A204.1 (cell line): ENCODE results near the gene ZCCHC24.

ENCODE experiments used
- FAIRE-seq: peaks from 2 replicates; lab custom pipeline; 2012; peaks lifted over from hg19 to GRCh38; lab: Jason Lieb, UNC

The ZCCHC24 gene

GRCh38 chr10:79360499-79361342 lies 84.7 kb downstream of the ZCCHC24 start:
- FAIRE-seq = no peak

DNA sequence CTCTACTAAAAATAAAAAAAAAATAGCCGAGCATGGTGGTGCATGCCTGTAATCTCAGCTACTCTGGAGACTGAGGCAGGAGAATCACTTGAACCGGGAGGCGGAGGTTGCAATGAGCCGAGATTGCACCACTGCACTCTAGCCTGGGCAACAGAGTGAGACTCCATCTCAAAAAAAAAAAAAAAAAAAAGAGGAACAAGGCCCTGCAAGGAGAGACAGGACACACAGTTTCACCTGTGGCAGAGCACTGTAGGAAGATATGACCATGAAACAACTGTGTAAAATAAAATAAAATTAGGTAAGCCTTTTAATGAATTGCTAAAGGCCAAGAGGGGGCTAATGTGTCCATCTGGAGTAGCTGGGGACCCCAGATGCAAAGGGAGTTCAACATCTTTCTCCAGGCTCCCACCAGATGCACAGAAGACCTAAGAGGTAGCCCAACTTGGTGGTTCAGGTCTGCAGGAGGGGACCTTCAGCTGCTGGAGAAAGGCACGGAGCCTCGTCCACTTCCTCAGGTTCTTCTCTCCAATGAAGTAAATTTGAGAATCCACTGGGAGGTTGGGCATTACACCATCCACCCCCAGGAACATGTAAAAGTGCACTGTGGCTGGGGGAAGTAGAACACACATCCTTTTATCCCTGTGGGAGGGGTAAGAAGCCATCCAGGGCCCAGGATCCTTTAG lies 85.5 kb downstream of the ZCCHC24 start:
- FAIRE-seq = no peak

GRCh38 chr10:79358811-79359210 lies 86.6 kb downstream of the ZCCHC24 start:
- FAIRE-seq = no peak

- no peak for FAIRE-seq
Observed at GRCh38 chr10:79357180-79357579, 88.2 kb downstream of the ZCCHC24 start.

- no peak for FAIRE-seq
Observed at GRCh38 chr10:79356104-79356503, 89.3 kb downstream of the ZCCHC24 start.

DNA sequence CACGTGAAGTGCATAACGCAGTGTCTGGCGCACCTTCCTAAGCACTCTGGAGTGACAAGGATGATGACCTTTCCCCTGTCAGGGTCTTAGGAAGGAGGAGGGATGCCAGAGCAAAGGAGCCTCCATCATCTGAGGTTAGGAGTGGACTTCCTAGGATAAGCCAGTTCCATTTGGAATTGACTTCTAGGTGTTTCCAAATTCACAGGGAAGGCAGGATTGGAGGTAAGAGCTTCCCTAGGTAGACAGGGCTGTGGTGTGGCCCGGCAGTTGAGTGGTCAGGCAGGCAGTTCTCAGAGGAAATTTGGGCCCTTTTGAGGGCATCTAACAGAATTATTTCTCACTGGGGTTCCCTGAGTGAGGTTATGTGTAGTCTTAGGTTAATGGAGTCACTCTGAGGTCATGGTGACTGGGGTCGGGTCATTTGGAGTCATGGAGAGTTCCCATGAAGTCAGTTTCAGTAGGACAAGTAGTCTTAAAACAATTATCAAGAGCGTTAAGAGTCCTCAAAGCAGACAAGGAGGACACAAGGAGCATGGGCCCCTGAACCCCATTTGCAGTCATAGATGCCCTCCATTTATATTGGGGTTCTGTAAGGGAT lies 89.9 kb downstream of the ZCCHC24 start:
- FAIRE-seq = no peak

DNA sequence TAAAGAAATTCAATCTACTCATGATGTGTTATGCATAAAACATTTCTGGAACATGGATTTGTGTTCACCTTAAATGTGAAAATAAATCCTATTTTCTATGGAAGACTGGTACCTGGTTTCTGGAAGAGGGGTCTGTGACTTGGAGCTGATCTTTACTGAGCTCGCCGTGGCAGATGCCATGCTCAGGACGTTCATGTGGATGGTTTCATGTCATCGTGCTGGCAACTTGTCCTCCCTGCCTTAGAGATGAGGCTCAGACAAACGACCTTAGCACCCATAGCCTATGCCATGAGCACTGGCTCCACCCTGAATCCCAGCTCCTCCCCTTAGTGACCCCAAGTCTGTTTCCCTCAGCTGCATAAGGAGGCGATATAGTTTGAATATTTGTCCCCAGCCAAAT lies 90.8 kb downstream of the ZCCHC24 start:
- no peak for FAIRE-seq

DNA sequence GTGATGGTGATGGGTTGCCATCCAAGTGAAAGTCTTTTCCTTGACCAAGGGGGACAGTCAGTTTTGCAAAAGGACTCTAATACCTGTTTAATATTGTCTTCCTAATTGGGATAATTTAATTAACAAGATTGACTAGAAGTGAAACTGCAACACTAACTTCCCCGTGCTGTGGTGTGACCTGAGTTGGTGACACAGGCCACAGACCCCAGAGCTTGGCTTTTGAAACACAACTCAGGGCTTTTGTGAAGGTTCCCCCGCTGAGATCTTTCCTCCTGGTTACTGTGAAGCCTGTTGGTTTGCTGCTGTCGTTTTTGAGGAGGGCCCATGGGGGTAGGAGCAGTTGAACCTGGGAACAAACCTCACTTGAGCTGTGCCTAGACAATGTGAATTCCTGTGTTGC lies 91.3 kb downstream of the ZCCHC24 start:
- FAIRE-seq = no peak

DNA sequence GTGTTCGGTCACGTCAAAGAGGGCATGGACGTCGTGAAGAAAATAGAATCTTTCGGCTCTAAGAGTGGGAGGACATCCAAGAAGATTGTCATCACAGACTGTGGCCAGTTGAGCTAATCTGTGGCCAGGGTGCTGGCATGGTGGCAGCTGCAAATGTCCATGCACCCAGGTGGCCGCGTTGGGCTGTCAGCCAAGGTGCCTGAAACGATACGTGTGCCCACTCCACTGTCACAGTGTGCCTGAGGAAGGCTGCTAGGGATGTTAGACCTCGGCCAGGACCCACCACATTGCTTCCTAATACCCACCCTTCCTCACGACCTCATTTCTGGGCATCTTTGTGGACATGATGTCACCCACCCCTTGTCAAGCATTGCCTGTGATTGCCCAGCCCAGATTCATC lies 91.7 kb downstream of the ZCCHC24 start:
- no peak for FAIRE-seq

GRCh38 chr10:79353000-79353406 lies 92.4 kb downstream of the ZCCHC24 start:
- FAIRE-seq = no peak

- no peak for FAIRE-seq
Observed at GRCh38 chr10:79352035-79352877, 93.2 kb downstream of the ZCCHC24 start.

DNA sequence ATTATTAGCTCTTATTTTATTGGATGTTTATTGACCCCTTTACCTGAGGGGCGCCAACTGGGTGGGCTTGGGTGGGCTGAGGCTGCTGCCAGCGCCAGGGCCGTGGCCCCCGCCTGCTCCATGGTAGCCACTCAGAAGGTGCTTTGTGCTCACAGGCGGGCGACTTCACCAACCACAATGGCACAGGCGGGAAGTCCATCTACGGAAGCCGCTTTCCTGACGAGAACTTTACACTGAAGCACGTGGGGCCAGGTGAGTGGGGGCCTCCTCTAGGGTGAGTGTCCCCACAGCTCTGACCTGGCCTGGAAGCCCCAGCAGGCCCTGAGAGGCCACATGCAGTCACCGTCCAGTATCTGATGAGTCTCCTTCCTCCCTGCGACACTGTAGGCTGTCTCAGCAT lies 94.1 kb downstream of the ZCCHC24 start:
- FAIRE-seq = no peak

DNA sequence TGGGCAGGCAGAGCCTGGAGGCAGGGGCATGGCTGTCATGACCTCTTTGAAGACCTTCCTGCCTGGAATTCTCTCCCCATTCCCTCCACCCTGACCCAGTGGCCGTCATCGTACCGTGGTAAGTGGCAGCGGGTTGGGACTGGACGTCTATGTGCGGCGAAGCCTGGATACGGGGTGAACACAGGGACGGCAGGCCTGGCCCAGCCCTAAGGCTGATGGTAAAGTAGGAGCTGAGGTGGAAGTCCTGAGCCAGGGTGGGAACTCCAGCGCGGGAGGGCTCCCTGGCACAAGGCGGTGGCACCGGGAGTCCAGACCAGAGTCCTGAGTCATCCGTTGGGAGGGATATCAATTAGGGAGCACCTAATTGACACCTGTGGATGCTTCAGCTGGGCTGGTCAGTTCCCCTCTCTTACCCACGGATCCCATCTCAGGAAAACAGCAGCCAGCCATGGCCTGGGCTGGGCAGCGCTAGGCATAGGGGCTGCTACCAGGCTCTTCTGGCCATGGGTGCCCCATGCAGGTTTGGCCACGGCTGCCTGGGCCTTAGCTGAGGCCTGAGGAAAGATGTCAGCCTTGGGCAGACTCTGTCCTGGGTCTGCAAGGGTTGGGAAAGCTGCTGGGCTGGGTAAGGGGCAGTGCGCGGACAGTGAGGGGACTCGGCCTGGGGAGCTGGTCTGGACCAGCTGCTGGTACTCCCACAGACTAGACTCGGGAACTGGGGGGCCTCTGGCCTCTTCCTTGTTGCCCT lies 94.8 kb downstream of the ZCCHC24 start:
- no peak for FAIRE-seq

GRCh38 chr10:79349766-79350406 lies 95.5 kb downstream of the ZCCHC24 start:
- FAIRE-seq = no peak

- no peak for FAIRE-seq
Observed at GRCh38 chr10:79349072-79349491, 96.3 kb downstream of the ZCCHC24 start.

- FAIRE-seq = no peak
Observed at GRCh38 chr10:79348640-79348988, 96.8 kb downstream of the ZCCHC24 start.

DNA sequence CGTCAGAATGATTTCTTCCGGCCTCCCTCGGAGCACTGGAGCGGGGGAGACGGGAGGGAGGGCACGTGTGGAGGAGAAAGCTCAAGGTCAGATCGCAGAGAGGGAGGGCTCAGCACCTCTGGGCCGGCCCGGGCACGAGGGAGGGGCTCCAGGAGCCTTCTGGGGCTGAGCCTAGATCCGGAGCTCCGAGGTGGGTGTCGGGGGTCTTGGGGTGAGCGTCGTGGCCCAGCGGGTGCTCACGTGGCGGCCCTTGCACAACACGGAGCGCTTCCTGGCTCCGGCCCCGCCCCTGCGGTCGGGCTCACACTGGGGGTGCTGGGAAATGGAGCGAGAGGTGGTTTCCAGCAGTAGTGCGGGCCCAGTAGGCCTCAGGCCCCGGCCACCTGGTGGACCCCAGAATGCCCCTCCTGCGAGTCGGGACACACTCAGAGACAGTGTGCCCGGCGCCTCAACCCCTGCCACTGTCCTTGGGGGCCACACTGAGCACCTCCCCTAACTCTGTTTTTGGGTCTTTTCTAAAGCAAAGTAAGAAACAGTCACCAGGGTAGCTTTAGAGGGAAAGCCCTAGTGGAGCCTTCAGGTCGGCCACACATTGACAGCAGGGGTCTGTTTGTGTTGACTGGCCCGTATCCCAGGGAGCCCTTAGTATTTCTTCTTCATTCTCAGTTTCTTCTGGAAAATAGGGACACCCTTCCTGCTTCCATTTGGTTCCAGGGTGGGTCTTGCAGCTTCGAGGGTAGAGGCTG lies 97.4 kb downstream of the ZCCHC24 start:
- no peak for FAIRE-seq

DNA sequence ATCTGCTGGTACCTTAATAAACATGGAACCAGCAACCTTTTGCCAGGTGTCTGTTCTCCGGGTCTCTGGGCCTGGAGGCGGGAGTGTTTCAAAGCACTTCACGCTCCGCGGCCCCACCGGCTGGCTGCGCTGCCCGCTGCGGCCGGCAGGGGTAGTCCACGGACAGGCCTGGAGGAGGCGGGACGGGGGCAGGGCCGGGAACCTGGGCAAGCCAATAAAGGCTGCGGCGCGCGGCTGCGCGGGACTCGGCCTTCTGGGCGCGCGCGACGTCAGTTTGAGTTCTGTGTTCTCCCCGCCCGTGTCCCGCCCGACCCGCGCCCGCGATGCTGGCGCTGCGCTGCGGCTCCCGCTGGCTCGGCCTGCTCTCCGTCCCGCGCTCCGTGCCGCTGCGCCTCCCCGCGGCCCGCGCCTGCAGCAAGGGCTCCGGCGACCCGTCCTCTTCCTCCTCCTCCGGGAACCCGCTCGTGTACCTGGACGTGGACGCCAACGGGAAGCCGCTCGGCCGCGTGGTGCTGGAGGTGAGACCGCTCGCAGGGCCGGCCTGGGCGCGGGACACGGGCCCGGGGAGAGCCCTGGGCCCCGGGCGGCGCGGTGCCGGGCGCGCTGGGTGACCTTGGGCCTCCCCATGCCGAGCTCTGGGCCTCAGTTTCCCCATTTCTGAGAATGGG lies 98.1 kb downstream of the ZCCHC24 start, which contains the start of gene PPIF:
Gene PPIF, plus strand, starts transcription at position 244 of the 668 bp plus-strand sequence. Its CDS starts 80 bp downstream, at position 324.
- no peak for FAIRE-seq

GRCh38 chr10:79346388-79347225 lies 98.8 kb downstream of the ZCCHC24 start:
- no peak for FAIRE-seq
